GM19238 (cell line): ENCODE data around the gene SLC66A2.
A peak's percentile ranks its signal among the peaks of the same experiment; 100 is the strongest.
"Not testable (repeated sequence)": the region's sequence is repeated elsewhere in the genome, so short reads cannot be mapped to it uniquely, and the experiment has no call there.

Source experiments
- DNase-seq: peaks from one replicate; pipeline ENCODE4 v3.0.0; 2011; ENCODE audit warnings: low spot score; ENCODE audit not compliant: insufficient read length

The SLC66A2 gene

DNA sequence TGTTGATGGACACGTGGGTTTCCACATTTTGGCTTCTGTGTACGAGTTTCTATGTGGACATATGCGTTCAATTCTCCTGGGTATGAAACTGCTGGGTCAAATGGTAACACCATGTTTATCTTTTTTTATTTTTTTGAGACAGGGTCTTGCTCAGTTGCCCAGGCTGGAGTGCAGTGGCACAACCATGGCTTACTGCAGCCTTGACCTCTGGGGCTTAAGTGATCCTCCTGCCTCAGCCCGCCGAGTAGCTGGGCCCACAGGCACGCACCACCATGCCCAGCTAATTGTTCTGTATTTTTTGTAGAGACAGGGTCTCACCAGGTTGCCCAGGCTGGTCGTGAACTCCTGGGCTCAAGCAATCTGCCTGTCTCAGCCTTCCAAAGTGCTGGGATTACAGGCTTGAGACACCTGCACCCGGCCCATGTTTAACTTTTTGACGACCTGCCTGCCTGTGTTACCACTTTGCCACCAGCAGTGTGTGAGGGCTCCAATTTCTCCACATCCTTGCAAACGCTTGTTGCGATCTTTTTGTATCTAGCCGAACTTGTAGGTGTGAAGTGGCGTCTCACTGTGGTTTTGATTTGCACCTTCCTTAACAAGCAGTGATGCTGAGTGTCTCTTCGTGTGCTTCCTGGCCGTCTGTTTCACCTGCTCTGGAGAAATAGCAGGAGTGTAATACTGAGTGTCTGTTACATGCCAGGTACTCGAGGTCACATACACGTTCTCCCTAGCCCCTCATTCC, 19.9 kb upstream of the SLC66A2 start:
- no peak for DNase-seq

GRCh38 chr18:79970419-79971133, 19.1 kb upstream of the SLC66A2 start:
- DNase-seq: no peak

- DNase-seq: no peak
Measured at GRCh38 chr18:79965119-79965902, 13.9 kb upstream of the SLC66A2 start.

DNA sequence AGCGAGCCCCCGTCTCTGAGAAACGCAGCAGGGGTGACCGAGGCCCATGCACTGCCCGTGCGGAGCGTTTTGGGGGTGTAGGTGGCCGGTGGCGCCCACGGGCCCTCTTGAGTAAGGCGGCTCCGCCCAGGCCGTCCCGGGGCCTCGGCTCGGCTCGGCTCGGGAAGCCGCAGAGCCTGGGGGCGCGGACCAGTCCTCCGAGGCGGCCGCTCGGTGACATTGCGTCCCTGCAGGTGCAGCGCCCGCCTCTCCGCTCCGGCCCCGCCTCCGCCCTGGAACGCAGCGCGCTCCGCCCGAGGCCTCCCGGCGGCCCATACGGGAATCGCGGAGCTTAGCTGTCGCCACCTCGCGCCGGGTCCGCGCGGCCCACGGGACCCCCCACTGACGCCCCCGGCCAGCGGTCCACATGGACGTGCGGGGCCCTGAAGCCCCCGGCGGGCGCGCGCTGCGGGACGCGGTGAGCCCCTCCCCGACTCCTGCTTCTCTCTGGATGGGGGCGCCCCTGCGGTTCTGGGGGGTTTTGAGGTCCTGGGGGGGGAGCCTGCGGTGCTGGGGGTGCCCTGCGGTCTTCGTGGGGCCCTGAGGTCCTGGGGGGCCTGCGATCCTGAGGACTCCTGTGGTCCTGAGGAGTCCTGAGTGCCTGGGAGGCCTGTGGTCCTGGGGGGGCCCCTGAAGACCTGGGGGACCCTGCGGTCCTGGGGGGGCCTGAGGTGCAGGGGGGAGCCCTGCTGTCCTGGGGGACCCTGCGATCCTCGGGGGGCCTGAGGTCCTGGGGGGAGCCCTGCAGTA, 13.1 kb upstream of the SLC66A2 start, which contains the start of gene HSBP1L1:
Gene HSBP1L1 (plus strand): TSS at position 314 of the 789 bp plus-strand sequence. CDS start 93 bp downstream, at position 407.
- DNase-seq: peak; percentile 75

DNA sequence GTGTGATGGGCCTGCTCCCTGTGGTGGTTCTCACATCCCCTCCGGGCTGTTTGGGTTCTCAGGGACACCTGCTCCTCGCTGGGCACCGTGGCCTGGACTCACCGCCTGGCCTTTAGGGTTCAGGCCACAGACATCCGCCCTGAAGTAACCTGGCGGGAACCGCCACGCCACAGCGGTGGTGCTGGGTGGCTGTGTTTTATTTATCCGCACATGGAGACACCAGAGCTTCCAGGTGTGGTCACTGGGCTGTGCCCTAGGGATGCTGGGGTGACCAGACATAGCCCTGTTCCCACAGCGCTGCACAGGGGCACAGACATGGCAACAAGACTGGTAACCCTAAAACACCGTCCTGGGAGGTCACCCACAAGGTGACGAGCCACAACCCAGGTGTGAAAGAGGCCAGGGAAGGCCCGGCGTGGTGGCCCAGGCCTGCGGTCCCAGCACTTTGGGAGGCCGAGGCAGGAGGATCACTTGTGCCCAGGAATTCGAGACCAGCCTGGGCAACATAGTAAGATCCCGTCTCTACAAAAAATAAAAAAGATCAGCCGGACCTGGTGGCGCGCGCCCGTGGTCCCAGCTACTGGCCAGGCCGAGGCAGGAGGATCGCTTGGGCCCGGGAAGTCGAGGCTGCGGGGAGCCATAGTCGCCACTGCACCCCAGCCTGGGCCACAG, 12.3 kb upstream of the SLC66A2 start:
- no peak for DNase-seq

GRCh38 chr18:79962835-79963657, 11.6 kb upstream of the SLC66A2 start:
- DNase-seq: peak; percentile 41

DNA sequence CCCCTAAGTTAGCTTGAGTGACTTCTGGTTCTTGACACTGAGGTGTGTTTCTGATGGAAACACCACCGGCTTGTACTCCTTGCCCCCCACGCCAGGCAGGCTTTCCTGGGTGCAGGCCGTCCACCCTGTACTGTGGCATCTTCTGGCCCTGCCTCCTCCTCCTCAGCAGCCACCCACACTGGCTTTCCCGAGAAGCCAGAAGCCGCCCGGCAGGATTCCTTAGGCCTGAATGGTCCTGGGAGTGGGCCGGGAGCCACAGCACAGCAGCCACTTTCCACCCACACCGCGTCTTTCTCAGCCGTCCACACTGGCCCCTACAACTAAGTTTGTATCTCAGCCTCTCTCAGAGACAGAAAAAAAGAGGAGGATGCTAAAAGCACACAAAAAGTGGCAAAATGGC, 10.9 kb upstream of the SLC66A2 start:
- DNase-seq: no peak

DNA sequence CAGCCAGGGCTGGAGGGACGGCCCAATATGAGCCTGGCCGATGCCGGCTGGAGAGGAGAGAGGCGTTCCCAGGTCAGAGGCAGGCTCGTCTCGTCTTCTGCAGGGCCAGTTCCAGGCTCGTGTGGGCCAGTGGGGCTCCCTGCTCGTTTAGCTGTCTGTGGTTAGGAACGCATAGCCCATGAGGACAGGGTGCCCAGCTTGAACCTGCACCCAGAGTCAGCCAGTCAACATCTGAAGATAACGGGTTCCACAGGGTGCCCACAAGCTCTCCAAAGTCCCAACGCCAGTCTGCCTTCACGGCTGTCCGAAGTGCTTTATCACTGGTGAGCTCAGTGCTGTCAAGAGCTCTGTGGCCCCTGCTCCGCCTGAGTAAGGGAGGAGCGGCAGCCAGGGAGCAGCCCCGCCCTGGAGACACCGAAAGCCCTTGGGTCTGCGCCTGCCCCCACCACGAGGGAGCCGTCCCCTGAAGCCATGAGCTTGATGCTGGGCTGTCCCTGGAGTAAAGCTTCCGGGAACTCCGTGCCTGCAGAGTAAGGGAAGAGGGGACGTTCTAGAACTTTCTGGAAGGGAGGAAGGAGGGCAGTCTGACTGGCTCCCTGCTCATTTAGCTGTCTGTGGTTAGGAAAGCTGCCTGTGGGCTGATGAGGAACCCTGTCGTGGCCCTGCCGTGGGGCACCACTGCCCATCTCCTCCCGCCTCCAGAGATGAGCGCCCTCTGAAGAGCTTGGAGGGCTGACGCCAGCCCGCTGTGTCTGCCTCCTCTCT, 10.3 kb upstream of the SLC66A2 start:
- DNase-seq: no peak

DNA sequence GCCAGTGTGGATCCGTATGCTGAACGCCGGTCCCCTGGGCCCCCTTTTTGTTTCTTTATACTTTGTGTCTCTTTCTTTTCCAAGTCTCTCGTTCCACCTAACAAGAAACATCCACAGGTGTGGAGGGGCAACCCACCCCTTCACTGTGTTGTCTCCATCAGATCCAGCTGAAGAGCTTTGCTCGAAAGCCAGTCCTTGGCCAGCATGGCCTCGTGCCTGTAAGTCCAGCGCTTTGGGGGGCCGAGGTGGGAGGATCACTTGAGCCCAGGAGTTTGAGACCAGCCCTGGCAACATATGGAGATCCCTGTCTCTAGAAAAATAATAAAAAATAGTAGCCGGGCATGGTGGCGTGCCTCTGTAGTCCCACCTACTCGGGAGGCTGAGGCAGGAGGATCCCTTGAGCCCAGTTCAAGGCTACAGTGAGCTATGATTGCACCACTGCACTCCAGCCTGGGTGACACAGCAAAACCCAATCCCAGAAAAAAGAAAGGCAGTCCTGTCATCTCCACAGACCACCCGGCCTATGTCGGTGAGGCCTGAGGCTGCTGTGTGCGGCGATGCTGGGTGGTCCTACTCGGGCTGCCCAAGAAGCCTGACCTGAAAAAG, 9.6 kb upstream of the SLC66A2 start:
- DNase-seq: no peak

GRCh38 chr18:79960161-79960801, 8.8 kb upstream of the SLC66A2 start:
- DNase-seq: not testable (repeated sequence)

GRCh38 chr18:79958981-79959380, 7.5 kb upstream of the SLC66A2 start:
- no peak for DNase-seq

DNA sequence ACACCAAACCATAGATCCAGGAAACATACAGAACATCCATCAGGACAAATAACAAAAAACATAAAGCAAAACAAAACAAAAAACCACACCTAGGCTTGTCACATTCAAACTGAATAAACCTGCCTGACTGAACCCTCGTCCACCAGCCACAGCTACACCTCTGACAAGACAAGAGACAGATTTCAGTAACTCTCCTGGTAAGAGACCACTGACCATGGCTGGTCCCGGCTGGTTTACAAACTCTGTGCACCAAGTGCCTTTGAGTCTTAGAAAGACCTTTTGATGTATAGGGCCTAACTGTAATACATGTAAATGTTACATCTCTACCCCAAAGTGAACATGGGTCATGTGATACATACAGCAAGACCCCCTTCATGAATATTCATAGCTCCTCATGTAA, 4.8 kb upstream of the SLC66A2 start:
- DNase-seq: no peak

- no peak for DNase-seq
Measured at GRCh38 chr18:79955302-79956075, 4.0 kb upstream of the SLC66A2 start.

- no peak for DNase-seq
Measured at GRCh38 chr18:79954791-79955190, 3.3 kb upstream of the SLC66A2 start.

DNA sequence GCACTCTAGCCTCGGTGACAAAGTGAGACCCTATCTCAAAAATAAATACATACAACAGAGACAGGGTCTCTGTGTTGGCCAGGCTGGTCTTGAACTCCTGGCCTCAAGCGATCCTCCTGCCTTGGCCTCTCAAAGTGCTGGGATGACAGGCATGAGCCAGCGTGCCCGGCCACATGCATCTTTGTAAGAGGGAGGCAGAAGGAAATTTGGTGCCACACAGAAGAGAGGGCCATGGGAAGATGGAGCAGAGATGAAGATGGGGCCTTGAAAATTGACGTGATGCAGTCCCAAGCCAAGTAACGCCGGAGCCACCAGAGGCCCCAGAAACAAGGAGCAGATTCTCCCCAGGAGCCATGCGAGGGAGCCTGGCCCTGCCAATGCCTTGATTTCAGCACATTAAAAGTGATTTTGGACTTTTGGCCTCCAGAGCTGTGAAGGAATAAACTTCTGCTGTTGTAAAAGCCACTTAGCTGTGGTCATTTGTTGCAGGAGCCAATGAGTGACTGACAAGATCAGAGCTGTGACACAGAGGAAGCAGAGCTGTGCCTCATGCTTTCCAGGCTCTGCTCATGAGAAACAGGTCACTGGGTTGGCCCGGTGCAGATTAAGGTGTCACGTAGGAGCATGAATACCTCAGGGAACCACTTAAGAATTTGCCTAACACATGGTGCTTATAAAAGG, 2.7 kb upstream of the SLC66A2 start:
- DNase-seq: no peak

DNA sequence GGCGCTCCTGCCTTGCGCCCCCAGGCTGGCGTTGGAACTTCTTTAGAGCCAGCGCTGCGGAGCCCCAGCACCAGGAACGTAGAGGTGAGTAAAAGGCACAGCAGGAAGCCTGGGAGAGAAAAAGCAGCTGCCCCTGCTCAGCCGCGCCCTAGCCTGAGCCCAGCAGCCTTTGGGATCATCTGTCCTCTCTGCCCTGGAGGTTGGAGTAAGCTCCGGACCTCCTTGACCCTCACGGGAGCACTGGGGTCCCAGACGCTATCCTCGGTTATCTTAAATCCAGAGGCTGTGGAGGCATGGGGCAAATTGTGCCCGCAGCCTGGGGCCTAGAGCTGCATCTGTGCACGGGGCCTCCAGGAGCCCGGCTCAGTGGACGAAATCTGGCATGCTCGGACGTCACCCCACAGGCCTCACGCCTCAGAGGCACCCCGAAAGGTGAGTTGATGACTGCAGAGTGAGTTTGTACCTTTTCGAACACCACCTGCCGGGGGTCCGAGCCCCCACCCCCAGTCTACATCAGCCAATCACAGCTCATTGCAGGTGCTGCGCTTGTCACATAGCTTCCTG, 1.6 kb upstream of the SLC66A2 start:
- no peak for DNase-seq
